ENCODE results near the gene MARS2.
"Not testable (repeated sequence)": the region's sequence is repeated elsewhere in the genome, so short reads cannot be mapped to it uniquely, and the experiment has no call there.

The MARS2 gene

DNA sequence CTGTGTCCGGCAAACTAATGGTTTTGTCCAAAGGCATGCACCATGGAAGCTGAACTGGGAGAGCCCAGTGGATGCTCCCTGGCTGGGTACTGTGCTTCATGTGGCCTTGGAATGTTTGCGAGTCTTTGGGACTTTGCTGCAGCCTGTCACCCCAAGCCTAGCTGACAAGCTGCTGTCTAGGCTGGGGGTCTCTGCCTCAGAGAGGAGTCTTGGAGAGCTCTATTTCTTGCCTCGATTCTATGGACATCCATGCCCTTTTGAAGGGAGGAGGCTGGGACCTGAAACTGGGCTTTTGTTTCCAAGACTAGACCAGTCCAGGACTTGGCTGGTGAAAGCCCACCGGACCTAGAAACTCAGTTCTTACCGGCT lies 1.7 kb downstream of the MARS2 start:
- peak; percentile 13 for DNase-seq (ENCODE audit: low spot score)

DNA sequence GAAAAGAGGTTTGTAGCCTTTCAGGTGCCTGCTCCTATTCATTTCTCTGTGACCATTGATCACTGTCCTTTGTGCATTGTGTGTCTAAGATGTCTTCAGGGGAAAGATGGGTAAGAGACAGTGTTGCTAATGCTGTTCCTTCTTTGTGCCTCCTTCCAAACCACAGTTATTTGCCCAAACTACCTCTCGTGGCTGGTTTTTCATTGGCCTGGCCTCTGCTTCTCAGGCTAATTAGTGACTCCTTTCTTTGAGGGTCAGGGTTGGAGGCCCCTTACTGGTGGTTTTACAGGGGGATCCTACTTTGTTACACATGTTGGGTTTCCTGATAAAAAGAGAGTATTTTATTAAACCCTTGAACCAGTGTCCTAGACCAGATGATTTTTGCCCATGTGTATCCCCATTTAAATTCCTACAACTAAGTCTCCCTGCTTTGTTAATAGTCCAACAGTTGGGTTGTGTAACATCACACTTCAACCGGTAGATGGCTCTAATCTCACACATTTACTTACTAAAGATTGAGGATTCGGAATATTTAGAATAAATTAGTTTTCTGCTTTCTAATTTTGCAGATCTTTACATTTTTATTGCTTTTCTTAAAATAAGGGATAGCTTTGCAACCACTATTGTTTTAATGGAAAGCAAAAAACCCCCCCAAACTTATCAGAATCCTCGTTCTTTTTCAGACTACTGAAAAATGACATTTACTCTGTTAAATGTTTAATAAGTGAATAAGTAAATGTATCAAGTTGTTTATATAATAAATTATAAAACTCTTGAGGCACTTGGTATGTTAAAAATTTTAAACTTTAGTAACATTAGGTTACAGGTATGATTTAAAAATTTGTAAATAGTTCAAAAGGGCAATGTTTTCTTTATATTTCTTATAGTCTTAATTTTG lies 2.4 kb downstream of the MARS2 start:
- peak; percentile 74 for DNase-seq (ENCODE audit: low spot score)

DNA sequence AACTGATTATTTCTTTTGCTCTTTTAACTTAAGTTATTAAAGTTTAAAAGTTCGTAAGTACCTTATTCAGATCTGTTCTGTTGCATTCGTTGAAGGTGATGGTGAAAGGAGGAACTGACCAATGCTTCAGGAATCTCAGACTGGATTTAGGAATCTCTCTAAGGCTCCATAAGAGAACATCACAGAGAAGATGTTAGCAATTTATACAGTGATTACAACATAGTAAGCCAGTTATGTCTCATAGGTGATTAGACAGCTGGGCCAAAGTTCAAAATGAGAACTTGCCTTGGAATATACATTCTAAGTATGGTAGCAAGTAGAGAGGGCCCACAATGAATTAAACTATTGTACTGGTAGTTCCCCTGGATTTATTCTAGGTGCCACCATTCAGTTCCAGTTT lies 3.2 kb downstream of the MARS2 start:
- DNase-seq (ENCODE audit: low spot score) = no peak

DNA sequence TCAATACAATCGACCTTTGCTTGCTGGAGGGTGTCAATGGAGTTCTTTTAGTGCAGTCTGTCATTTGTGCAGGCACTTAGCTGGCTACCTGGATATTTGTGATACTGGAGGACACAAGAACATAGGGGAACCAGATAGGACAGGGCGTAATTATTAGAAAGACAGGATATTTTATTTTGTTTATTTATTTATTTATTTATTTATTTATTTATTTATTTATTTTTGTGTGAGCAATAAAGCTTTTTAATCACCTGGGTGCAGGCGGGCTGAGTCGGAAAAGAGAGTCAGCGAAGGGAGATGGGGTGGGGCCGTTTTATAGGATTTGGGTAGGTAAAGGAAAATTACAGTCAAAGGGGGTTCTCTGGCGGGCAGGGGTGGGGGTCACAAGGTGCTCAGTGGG lies 4.0 kb downstream of the MARS2 start:
- not testable (repeated sequence) for DNase-seq (ENCODE audit: low spot score)

DNA sequence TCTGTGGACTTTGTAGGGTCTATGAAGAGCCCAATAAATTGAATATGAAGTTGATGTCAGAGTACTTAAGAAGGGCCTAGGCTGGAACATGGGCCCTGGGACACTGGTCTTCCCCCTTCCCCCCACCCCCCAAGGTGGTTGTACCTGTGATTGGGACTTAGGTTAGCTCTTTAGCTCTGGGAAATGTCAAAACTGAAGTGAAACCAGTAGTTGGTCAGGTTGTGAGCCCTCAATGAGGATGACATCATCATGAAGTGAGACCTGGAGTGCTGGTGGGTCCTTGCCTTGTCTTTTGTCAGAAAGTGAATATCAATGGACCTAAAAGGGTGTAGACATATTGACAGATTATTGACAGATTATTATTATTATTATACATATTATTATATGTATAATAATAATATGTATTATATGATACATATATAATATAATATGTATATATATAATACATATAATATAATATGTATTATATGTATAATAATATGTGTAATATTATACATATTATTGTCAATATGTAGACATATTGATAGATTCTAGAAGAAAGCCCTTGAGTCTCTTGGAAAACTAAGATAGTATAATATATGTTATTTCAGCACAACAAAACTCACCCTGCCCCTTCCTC lies 5.4 kb downstream of the MARS2 start:
- no peak for DNase-seq (ENCODE audit: low spot score)

DNA sequence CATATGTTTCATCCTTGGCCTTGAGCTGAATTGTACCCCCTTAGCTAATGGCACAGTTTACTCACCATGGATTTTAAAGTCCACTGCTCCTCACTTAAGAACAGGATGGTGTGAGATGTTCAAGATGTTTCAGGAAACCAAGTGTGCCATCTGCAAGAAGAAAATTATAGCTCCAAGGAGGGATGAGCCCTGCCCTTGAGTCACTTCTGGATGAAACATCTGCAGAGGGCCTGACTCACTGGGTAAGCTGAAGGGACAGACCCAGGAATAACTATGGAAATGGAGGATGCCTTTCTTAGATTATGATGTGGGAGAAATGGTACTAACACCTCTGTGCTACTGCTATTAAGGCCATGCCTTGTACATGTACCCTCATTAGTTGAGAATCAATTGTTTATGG lies 6.4 kb downstream of the MARS2 start:
- DNase-seq (ENCODE audit: low spot score) = no peak

DNA sequence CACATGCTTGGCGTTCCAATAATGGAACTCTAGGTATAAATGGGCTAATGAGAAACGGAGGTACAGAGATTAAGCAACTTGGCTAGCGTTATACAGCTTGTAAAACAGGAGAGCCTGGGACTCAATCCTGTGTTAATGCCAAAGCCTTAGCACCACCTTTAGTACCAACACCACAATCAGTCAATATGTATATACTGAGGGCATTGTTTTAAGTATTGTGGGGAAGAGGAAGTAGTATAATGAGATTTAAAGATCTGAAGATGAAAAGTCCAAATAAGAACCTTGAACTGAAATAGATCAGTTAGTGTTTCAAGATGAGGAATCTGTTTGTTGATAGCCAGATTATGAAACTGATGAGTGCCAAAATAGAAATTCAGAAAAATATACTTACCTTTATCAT lies 8.1 kb downstream of the MARS2 start:
- DNase-seq (ENCODE audit: low spot score) = no peak

DNA sequence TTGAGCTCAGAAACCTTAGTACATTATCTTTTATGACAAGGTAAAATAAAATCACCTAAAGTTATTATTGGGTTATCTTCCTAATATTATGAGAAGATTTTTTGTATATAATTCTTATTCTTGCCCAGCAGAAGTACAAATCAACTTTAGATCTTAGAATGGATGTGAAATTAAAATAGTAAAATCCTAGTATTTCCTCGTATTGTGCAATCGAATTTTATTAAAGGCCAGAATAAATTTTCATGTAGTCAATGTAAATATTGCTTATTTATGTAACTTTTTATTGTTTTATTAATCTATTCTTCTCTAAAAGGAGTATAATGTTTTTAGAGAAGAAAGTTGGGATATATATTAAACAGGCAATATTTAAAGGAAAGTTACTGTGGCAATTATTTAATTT lies 12.7 kb downstream of the MARS2 start:
- DNase-seq (ENCODE audit: low spot score) = no peak

DNA sequence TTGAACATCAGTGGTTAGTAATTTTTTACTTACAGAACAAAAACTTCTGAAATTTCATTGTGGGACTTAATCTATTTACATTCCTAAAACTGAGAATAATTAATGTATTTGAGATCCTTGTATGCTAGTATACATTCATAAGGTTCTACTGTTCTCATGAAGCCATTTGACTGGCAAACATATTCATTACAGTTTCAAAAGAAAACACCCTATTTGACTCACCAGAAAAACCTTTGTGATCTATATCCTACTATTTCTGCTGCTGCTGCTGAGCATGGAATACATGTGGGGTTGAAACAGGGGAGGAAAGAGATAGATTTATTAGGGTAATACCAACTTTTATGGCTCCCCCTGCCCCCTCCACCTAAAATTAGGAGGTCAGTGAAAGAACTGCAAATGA lies 21.8 kb downstream of the MARS2 start:
- no peak for DNase-seq (ENCODE audit: low spot score)

DNA sequence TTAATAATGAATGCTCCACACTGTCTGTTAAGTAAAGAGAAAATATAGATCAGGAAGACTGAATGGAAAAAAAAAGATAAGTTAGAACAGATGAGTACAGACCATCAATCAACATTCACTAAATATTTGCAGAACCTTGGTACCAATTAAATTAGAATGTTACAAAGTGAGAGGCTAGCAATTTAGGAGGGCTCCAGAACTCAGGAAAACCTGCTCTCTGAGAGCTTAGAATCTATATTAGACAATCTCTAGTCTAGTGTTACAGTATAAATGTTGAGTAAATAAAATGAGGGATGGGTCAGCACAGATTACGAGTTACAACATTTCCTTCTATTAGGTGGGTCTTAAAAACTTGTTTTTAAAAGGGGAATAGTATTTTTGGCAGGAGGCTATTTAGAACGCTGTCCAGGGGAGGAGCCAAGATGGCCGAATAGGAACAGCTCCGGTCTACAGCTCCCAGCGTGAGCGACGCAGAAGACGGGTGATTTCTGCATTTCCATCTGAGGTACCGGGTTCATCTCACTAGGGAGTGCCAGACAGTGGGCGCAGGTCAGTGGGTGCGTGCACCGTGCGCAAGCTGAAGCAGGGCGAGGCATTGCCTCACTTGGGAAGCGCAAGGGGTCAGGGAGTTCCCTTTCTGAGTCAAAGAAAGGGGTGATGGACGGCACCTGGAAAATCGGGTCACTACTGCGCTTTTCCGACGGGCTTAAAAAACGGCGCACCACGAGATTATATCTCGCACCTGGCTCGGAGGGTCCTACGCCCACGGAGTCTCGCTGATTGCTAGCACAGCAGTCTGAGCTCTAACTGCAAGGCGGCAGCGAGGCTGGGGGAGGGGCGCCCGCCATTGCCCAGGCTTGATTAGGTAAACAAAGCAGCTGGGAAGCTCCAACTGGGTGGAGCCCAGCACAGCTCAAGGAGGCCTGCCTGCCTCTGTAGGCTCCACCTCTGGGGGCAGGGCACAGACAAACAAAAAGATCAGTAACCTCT lies 23.7 kb downstream of the MARS2 start:
- DNase-seq (ENCODE audit: low spot score) = not testable (repeated sequence)

DNA sequence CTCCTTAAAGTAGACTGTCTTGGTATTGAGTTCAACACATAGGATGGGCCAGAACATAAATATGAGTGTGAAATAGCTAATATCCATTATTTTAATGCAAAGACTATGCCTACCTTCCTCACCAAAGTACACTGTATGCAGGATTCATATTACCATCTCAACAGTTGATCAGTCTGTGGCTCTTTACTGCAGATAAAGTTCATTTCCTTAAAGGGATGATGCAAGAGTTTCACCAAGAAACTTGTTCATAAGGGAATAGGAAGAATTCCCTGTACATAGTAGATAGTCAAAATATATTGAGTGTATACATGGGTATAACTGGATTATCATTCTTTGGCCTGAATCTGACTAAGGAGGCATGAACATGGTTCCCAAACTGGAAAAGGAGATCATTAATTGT lies 35.0 kb downstream of the MARS2 start:
- DNase-seq (ENCODE audit: low spot score) = no peak

Data from cerebellar cortex (tissue), 1 donor.